WTC11 (cell line): ENCODE measurements around the gene CDIP1.

Source experiments
- ZNF263 ChIP-seq: sonication (generic); formaldehyde crosslinking; IDR thresholded peaks from 2 replicates; pipeline ENCODE4 v1.8.1; 2022; ENCODE audit warnings: low read depth, mild to moderate bottlenecking, moderate library complexity, missing genetic modification reagents
- TF ChIP-seq, protein P1 (sequence below): sonication (generic); formaldehyde crosslinking; IDR thresholded peaks from 2 replicates; pipeline ENCODE4 v1.8.0; 2022; ENCODE audit warnings: mild to moderate bottlenecking, missing genetic modification reagents

DNA sequence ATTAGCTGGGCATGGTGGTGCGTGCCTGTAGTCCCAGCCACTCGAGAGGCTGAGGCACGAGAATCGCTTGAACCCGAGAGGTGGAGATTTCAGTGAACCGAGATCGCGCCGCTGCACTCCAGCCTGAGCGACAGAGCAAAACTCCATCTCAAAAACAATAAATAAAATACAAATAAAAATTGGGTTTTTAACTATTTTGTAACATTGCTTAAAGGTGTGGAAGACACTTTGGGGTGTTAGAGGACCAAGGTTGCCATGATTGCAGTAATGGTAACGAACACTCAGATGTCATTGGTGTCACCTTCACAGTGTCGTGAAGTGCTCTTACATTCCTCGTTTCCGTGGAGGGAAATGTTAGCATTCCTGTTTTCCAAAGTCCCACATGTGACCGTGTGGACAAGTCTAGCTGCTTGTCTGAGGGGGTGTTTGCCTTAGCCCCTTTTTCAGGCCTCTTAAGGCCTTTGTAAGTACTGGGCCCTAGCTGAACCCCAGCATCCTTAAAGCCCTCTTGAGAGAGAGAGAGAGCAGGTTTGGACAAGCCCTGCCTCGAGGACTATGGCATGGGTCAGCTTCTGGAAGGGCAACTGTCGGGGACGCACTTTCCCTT lies 26.2 kb upstream of the CDIP1 start:
- TF ChIP-seq, protein P1, sequence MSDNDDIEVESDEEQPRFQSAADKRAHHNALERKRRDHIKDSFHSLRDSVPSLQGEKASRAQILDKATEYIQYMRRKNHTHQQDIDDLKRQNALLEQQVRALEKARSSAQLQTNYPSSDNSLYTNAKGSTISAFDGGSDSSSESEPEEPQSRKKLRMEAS: no peak
- TF ChIP-seq ZNF263 (CRISPR knock-in tag): no peak
